NCI-H2227 (cell line): ENCODE data around the gene USP34.
A peak's percentile ranks its signal among the peaks of the same experiment; 100 is the strongest.

Source experiments
- DNase-seq: peaks from one replicate; lab custom pipeline; 2025; ENCODE audit not compliant: unreplicated experiment; lab: John Stamatoyannopoulos, UW

Gene USP34

GRCh38 chr2:61376211-61376610, 94.7 kb downstream of the USP34 start:
- DNase-seq, result no peak

- DNase-seq, result no peak
Observed at GRCh38 chr2:61371027-61371426, 99.9 kb downstream of the USP34 start.

DNA sequence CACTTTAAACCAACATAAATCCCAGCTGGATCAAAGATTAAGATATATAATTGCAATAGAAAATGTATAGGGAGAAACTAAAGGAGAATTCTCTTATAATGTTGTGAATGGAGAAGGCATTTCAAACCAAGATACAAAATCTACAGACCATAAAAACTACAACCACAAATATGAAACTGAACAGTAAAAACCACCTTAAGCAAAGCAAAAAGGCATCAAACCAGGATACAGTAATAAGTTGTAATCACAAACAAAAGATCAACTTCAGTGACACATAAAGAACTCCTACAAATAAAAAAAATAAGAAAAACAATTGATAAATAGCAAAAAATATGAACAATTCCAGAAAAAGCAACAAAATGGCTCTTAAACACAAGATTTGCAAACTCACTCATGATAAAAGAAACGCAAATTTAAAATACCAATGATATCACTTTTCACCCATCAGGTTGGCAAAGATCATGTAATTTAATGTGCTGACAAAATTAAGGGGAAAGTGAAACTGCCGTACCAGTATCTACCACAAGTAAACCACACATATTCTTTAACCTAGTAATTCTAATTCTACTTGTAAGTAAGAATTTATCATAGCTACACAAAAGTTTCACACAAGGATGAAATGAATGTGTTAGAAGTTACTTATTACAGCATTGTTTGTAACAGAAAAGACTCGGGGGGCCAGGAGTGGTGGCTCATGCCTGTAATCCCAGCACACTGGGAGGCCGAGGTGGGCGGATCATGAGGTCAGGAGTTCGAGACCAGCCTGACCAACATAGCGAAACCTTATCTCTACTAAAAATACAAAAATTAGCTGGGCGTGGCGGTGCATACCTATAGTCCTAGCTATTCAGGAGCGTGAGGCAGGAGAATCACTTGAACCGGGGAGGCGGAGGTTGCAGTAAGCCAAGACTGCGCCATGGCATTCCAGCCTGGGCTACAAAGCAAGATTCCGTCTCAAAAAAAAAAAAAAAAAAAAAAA, 101.9 kb downstream of the USP34 start:
- no peak for DNase-seq

GRCh38 chr2:61367177-61367576, 103.7 kb downstream of the USP34 start:
- DNase-seq, result peak; percentile 0

- DNase-seq, result no peak
Observed at GRCh38 chr2:61363580-61363979, 107.3 kb downstream of the USP34 start.

DNA sequence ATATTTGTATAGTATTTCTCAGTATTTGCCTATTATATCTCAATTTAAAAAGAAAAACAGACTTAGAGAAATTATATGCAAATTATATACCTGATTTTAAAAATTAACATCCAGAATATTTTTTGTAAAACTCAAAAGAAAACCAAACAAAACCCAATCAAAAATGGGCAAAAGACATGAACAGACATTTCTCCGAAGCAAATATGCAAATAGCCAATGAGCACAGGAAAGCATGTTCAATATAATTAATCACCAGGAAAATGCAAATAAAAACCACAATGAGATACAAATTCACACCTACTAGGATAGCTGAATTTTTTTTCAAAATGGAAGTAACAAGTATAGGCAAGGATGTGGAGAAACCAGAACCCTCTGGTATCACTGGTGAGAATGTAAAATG, 108.0 kb downstream of the USP34 start:
- DNase-seq, result no peak

DNA sequence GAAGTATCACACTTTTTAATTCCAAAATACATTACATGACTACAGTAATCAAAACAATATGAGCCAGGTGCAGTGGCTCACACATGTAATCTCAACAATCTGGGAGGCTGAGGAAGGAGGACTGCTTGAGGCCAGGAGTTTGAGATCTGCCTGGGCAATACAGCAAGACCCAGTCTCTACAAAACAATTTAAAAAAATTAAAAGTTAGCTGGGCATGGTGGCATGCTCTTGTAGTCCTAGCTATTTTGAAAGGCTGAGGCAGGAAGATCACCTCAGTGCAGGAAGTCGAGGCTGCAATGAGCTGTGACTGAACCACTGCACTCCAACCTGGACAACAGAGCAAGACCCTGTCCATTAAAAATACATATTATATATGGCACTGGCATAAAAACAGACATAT, 109.8 kb downstream of the USP34 start:
- DNase-seq, result no peak

DNA sequence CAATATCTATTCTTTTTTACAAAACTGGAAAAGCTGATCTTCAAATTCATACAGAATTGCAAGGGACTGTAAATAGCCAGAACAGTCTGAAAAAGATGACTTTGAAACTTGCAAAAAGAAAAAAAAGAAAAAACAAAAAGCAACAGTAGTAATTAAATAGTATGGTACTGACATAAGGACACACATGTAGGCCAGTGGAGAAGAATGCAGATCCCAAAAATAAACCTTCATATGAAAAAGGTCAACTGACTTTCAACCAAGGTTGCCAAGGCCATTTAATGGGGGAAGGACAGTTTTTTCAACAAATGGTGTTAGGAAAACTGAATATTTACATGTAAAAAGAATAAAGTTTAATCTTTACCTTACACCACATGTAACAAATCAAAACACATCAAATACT, 111.8 kb downstream of the USP34 start:
- no peak for DNase-seq

- DNase-seq, result no peak
Observed at GRCh38 chr2:61357681-61358080, 113.2 kb downstream of the USP34 start.

DNA sequence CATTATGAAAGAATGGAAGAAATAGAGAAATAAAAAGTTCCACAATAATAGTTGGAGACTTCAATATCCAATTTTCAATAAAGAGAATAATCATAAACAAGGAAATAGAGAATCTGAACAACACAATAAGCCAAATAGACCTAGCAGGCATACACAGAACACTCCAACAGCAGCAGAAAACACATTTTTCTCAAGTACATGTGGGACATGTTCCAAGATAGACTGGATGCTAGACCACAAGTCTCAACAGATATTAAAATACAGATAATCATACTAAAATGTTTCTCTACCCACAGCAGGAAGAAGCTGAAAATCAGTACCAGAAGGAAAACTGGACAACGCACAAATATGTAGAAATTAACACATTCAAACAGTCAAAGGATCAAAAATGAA, 113.9 kb downstream of the USP34 start:
- DNase-seq, result no peak

- DNase-seq, result peak; percentile 10
Observed at GRCh38 chr2:61356261-61356957, 114.5 kb downstream of the USP34 start.

- no peak for DNase-seq
Observed at GRCh38 chr2:61354543-61355197, 116.2 kb downstream of the USP34 start.

GRCh38 chr2:61353909-61354308, 117.0 kb downstream of the USP34 start:
- no peak for DNase-seq

GRCh38 chr2:61350777-61351176, 120.1 kb downstream of the USP34 start:
- DNase-seq, result no peak

- DNase-seq, result no peak
Observed at GRCh38 chr2:61343141-61343540, 127.7 kb downstream of the USP34 start.

GRCh38 chr2:61340242-61340641, 130.6 kb downstream of the USP34 start:
- no peak for DNase-seq

- DNase-seq, result no peak
Observed at GRCh38 chr2:61338447-61338846, 132.4 kb downstream of the USP34 start.

DNA sequence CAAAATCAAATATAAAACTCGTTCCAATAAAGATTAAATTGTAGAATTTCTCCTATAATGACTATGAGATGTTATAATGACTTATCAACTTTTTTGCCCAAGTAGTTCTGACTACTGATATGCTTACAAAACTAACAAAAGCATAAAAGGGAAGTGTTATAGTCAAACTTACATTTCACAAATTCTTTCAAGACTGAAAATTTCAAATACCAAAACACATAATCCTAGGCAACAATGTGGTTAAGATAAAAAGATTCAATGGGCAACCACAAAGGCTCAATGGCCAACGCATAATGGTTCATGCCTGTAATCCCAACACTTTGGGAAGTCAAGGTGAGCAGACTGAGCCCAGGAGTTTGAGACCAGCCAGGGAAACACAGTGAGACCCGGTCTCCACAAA, 135.7 kb downstream of the USP34 start:
- no peak for DNase-seq

DNA sequence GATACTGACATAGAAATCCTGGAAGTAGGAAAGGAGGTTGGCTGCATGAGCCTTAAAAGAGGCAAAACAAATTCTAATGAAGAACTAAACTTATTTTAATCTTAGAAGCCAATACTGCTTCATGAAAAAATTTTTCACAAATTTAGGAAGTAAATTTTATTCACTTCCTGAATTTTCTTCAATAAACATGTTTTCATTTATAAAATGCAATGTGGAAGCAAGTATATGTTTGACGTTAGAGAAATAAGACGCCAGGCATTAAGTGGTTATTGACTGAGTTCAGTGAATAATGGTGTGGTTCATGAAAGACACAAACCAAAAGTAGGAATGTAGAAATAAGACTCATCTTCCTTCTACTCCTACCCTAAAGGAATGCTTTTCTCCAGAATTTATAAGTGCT, 136.4 kb downstream of the USP34 start:
- DNase-seq, result no peak

GRCh38 chr2:61328707-61329251, 142.1 kb downstream of the USP34 start:
- no peak for DNase-seq

DNA sequence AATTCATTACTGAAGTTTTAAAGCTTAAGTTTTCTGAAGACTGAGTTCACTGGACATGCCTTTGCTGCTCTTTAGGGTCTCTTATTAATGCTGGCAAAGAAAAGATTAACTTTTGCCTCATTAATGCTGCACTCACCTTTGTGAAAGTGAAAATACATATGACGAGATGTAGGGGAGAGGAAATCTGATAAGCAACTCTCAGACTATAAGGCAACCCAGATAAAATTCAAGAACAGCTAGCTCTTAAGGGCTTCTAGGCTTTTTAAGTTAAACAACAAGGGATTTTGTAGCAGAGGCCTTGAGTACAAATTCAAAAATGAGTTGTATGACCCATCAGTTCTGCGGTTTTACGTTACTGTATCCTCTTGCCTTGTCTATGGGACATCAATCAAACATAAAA, 143.7 kb downstream of the USP34 start:
- DNase-seq, result no peak
